Glutamatergic neuron (in vitro differentiated cells): ENCODE results near the gene TSPAN3. TPM values are rescaled to one million over a fixed set of nuclear protein-coding genes. Genes with fewer than 3 reads are reported as not detected.
A peak's percentile ranks its signal among the peaks of the same experiment; 100 is the strongest.

Experiments used
- DNase-seq: peaks from one replicate; pipeline ENCODE4 v3.0.0; 2022
- H3K27ac Mint-ChIP-seq: one replicate; pipeline ENCODE4 v1.8.0; 2020; ENCODE audit warnings: mild to moderate bottlenecking, mixed read lengths, inconsistent platforms; ENCODE audit not compliant: unreplicated experiment
- H3K27me3 Mint-ChIP-seq: one replicate; pipeline ENCODE4 v1.8.0; 2020; ENCODE audit warnings: mild to moderate bottlenecking, moderate library complexity, mixed read lengths, inconsistent platforms; ENCODE audit not compliant: unreplicated experiment
- H3K36me3 Mint-ChIP-seq: one replicate; pipeline ENCODE4 v1.8.0; 2020; ENCODE audit warnings: mild to moderate bottlenecking, mixed read lengths, inconsistent platforms; ENCODE audit not compliant: unreplicated experiment
- H3K4me1 Mint-ChIP-seq: one replicate; pipeline ENCODE4 v1.8.0; 2020; ENCODE audit warnings: mild to moderate bottlenecking, low read depth, mixed read lengths, inconsistent platforms; ENCODE audit not compliant: unreplicated experiment
- H3K4me3 Mint-ChIP-seq: one replicate; pipeline ENCODE4 v1.8.0; 2020; ENCODE audit warnings: mild to moderate bottlenecking, mixed read lengths, inconsistent platforms; ENCODE audit not compliant: unreplicated experiment
- H3K9me3 Mint-ChIP-seq: one replicate; pipeline ENCODE4 v1.8.0; 2020; ENCODE audit warnings: mild to moderate bottlenecking, moderate library complexity, mixed read lengths, inconsistent platforms; ENCODE audit not compliant: unreplicated experiment
- total RNA-seq: library from RNA; stranded (reverse); fragmentation: NEBNext Ultra II Directional; extraction: Animal tissue kit (Norgen Biotek cat#: 25700); gene quantifications from one replicate; pipeline ENCODE4 v1.2.1, GENCODE V29; 2021; ENCODE audit not compliant: unreplicated experiment
- TF ChIP-seq, protein P1 (sequence below): fragments of 200-600 bp; sonication (generic); IDR thresholded peaks from one replicate; pipeline ENCODE4 v1.5.0; 2021; ENCODE audit not compliant: partially characterized antibody, unreplicated experiment

Gene TSPAN3
- total RNA-seq, 1 donor from 2014 or later: 190 TPM

DNA sequence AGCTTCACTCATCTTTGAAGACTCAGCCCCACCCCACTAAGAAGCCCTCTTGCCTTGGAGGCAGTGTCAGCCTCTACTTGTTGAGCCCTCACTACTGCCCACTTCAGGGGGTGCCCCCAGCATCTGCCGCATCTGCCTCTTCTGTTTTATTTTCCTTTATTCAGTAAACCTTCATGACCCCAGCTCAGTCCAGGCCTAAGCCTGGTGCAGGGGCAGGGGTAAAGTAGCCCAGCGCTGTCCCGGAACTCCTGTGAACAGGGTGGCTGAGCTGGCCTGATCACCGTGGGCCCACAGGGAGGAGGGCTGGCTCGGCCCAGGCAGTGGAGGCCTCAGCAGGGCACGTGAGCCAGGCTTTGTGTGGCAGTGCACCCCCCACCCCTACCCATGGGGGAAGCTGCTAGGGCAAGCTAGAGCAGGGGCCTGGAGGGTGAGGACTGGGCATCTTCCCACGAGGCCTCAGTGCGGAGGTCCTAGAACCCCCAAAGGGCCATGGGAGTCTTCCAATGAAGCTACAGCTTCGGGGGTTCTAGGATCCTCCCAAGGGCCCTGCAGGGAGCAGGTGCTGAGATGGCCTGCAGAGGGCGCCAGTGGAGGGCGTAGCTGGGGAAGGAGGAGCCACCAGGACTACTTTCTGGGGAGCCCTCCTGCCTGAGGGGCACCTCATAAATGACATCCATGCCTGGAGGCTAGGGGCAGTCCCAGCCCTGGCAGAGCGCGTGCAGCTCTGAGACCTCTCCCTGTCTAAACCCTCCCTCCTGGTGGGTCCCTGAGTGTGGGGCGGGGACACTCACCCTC is 36.0 kb downstream of the TSPAN3 start:
- H3K27me3 Mint-ChIP-seq: peaks cover 16% of the 10 kb centered on the region
- H3K36me3 Mint-ChIP-seq: no peaks in the 10 kb centered on the region
- H3K9me3 Mint-ChIP-seq: peaks cover 2% of the 10 kb centered on the region
- H3K4me1 Mint-ChIP-seq: peaks cover 6% of the 10 kb centered on the region
- no peak overlapping the region for H3K27ac Mint-ChIP-seq
- H3K4me3 Mint-ChIP-seq: no peak overlapping the region
- DNase-seq: peak; percentile 55
- TF ChIP-seq, protein P1, sequence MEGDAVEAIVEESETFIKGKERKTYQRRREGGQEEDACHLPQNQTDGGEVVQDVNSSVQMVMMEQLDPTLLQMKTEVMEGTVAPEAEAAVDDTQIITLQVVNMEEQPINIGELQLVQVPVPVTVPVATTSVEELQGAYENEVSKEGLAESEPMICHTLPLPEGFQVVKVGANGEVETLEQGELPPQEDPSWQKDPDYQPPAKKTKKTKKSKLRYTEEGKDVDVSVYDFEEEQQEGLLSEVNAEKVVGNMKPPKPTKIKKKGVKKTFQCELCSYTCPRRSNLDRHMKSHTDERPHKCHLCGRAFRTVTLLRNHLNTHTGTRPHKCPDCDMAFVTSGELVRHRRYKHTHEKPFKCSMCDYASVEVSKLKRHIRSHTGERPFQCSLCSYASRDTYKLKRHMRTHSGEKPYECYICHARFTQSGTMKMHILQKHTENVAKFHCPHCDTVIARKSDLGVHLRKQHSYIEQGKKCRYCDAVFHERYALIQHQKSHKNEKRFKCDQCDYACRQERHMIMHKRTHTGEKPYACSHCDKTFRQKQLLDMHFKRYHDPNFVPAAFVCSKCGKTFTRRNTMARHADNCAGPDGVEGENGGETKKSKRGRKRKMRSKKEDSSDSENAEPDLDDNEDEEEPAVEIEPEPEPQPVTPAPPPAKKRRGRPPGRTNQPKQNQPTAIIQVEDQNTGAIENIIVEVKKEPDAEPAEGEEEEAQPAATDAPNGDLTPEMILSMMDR: peak; percentile 69

DNA sequence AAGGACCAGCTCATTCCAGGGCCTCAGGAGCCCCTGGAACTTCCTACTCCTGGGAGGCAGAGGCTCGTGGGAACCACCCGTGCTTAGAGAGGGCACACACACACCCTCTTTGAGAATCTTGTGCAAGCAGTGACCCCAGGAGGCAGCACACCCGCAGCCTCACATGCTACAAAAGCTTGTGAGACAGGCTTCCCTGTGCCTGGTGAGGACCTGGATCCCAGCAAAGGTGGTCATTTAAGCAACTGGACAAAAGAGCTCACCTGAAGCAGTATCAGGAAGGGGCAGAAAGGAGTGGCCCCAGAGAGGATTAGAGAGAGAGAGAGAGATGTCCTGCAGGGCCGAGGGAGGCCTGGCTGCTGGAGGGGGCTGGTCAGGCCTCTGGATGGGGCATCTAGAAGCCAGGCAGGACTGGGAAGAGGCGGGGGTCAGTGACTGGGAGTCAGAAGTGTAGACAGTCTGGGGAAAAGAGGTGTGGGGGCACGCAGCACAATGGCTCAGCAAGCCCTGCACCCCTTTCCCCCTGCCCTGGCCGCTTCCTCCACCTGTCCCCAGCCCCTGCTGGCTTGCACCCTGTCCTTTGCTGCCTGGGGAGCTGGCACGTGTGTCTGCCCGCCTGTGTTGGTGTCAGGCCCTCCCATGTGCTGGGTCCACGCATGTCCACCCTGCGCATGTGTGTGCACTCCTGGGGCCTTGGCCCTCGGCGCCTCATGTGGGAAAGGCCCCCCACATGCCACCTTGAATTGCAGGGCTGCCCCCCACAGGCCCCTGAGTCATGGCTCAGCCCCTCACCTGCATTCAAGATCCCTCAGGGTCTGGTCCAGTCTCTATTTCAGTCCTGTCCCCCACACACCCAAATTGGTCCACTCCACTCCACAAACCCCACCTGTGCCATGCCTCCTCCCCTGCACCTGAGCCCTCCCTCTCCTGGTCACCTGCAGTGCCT is 36.9 kb downstream of the TSPAN3 start:
- no peak for DNase-seq
- Mint-ChIP-seq H3K4me1 (peaks cover 8% of the 10 kb centered on the region), H3K36me3 (no peaks in the 10 kb centered on the region), H3K4me3 (no peak overlapping the region), H3K27ac (no peak overlapping the region), H3K9me3 (peaks cover 2% of the 10 kb centered on the region), H3K27me3 (peaks cover 20% of the 10 kb centered on the region)
- TF ChIP-seq, protein P1: no peak

DNA sequence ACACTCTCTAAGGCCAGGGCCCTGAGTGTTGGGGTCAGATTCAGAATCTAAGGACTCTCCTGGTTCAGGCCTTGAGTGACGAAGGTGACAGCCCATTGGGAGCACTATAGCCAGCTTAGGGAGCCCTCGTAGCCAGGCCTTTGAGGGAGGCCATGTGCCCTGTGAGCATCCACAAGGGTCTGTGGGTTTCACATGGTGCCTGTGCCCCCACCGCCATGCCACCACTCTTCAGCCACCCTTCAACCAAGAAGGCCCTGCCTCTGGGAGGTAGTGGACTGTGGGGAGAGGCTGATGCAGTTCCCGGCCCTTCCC is 37.5 kb downstream of the TSPAN3 start:
- Mint-ChIP-seq H3K27me3 (peaks cover 24% of the 10 kb centered on the region), H3K9me3 (peaks cover 3% of the 10 kb centered on the region), H3K27ac (no peak overlapping the region), H3K4me3 (no peak overlapping the region), H3K4me1 (peaks cover 8% of the 10 kb centered on the region), H3K36me3 (no peaks in the 10 kb centered on the region)
- TF ChIP-seq, protein P1: no peak
- DNase-seq: no peak

DNA sequence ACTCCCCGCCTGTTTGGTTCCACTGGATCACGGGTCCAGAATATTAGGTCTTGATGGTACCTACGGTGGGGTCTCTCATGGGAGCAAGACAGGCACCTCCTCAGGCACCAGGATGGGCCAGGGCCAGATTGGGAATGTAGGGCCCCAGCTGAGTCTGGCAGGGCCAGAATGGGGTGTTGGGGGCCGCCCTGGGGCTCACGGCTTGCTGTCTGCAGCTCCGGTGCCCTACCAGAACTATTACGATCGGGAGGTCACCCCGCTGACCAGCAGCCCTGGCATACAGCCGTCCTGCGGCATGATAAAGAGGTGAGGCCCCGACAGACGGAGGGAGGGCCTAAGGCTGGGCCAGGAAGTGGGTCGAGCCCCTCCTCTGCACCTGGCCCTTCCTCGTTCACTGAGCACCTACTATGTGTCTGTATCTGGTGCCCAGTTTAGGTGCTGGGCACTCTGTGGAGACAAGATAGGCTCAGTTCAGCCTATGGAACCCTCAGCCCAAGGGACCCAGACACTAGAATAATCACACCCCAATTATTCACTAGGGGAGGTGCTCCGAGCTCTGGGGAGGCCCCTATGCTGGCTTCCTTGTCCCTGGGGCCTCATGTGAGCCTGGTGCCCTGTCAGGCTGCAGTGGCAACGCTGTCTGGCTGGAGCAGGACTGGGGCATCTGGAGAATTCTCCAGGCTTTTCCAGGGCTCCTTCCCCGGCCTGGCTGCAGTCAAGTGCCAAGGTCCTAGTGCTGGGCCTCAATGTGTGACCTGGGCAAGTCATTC is 38.1 kb downstream of the TSPAN3 start:
- H3K36me3 Mint-ChIP-seq: no peaks in the 10 kb centered on the region
- H3K4me1 Mint-ChIP-seq: peaks cover 8% of the 10 kb centered on the region
- peaks cover 24% of the 10 kb centered on the region for H3K27me3 Mint-ChIP-seq
- H3K9me3 Mint-ChIP-seq: peaks cover 3% of the 10 kb centered on the region
- TF ChIP-seq, protein P1: no peak
- H3K27ac Mint-ChIP-seq: no peak overlapping the region
- no peak for DNase-seq
- no peak overlapping the region for H3K4me3 Mint-ChIP-seq
